ENCODE results near the gene NRF1.

Gene NRF1

GRCh38 chr7:129742256-129742655 lies 130.7 kb downstream of the NRF1 start:
- DNase-seq: no peak

- no peak for DNase-seq
Observed at GRCh38 chr7:129746857-129747529, 135.5 kb downstream of the NRF1 start.

GRCh38 chr7:129748356-129749109 lies 137.0 kb downstream of the NRF1 start:
- DNase-seq: no peak

GRCh38 chr7:129750091-129750490 lies 138.6 kb downstream of the NRF1 start:
- no peak for DNase-seq

- DNase-seq: no peak
Observed at GRCh38 chr7:129750501-129750900, 139.0 kb downstream of the NRF1 start.

- DNase-seq: no peak
Observed at GRCh38 chr7:129751916-129752315, 140.4 kb downstream of the NRF1 start.

GRCh38 chr7:129752760-129753159 lies 141.2 kb downstream of the NRF1 start:
- DNase-seq: no peak

- no peak for DNase-seq
Observed at GRCh38 chr7:129754406-129754805, 142.9 kb downstream of the NRF1 start.

- no peak for DNase-seq
Observed at GRCh38 chr7:129757991-129758390, 146.5 kb downstream of the NRF1 start.

GRCh38 chr7:129762387-129762969 lies 151.0 kb downstream of the NRF1 start:
- no peak for DNase-seq

- DNase-seq: no peak
Observed at GRCh38 chr7:129764247-129765084, 152.9 kb downstream of the NRF1 start.

- DNase-seq: no peak
Observed at GRCh38 chr7:129765352-129765751, 153.8 kb downstream of the NRF1 start.

GRCh38 chr7:129767120-129768015 lies 155.8 kb downstream of the NRF1 start:
- no peak for DNase-seq

- DNase-seq: no peak
Observed at GRCh38 chr7:129768614-129769399, 157.3 kb downstream of the NRF1 start.

GRCh38 chr7:129769400-129769774 lies 157.9 kb downstream of the NRF1 start:
- DNase-seq: no peak

- no peak for DNase-seq
Observed at GRCh38 chr7:129769866-129770808, 158.6 kb downstream of the NRF1 start.

GRCh38 chr7:129771201-129771927 lies 159.8 kb downstream of the NRF1 start:
- DNase-seq: no peak

- DNase-seq: no peak
Observed at GRCh38 chr7:129771928-129772479, 160.5 kb downstream of the NRF1 start.

GRCh38 chr7:129772646-129773280 lies 161.2 kb downstream of the NRF1 start:
- no peak for DNase-seq
